Activated CD8-positive, alpha-beta T cell treated with anti-CD3 and anti-CD28 coated beads for 36 hours (primary cell): ENCODE results near the gene WDPCP. TPM values are rescaled to one million over a fixed set of nuclear protein-coding genes. Genes with fewer than 3 reads are reported as not detected.
A peak's percentile ranks its signal among the peaks of the same experiment; 100 is the strongest.

Experiments used
- ATAC-seq: fragments of 200-7000 bp; cut with Tn5 transposase; one replicate; pipeline ENCODE4 v1.10.0; 2021; ENCODE audit warnings: mild to moderate bottlenecking, moderate library complexity
- CTCF ChIA-PET: fragments of 350-600 bp; sonication (Branson Sonifier 250); formaldehyde crosslinking; loops from one replicate; lab custom pipeline; 2021; ENCODE audit warnings: antibody characterized with exemption; lab: Charles Lee
- POLR2A ChIA-PET: fragments of 350-600 bp; sonication (Branson Sonifier 250); formaldehyde crosslinking; loops from one replicate; lab custom pipeline; 2021; ENCODE audit warnings: antibody characterized with exemption; lab: Charles Lee
- DNase-seq: peaks from one replicate; pipeline ENCODE4 v3.0.0-alpha.2; 2020
- H3K27ac Mint-ChIP-seq: one replicate; pipeline ENCODE4 v1.8.0; 2021; ENCODE audit warnings: mild to moderate bottlenecking, mixed read lengths
- H3K27me3 Mint-ChIP-seq: one replicate; pipeline ENCODE4 v1.8.0; 2021; ENCODE audit warnings: mixed read lengths
- H3K36me3 Mint-ChIP-seq: one replicate; pipeline ENCODE4 v1.8.0; 2021; ENCODE audit warnings: low read depth, mixed read lengths
- H3K4me1 Mint-ChIP-seq: one replicate; pipeline ENCODE4 v1.8.0; 2021; ENCODE audit warnings: low read depth, mixed read lengths
- H3K4me3 Mint-ChIP-seq: one replicate; pipeline ENCODE4 v1.8.0; 2021; ENCODE audit warnings: mild to moderate bottlenecking, moderate library complexity, mixed read lengths
- H3K9me3 Mint-ChIP-seq: one replicate; pipeline ENCODE4 v1.8.0; 2021; ENCODE audit warnings: mixed read lengths
- CTCF ChIP-seq: fragments of 200-600 bp; IDR thresholded peaks from one replicate; pipeline ENCODE4 v1.8.0; 2022; ENCODE audit warnings: antibody characterized with exemption, mild to moderate bottlenecking
- intact Hi-C: fragments of 100-400 bp; cut with micrococcal nuclease; formaldehyde crosslinking; loops from one replicate; pipeline ENCODE4 v1.10.0; 2022
- total RNA-seq, 2 experiments: library from RNA; stranded (reverse); gene quantifications; one replicate each; pipeline ENCODE4 v1.2.3, GENCODE V29; 2021

The WDPCP gene
- total RNA-seq, 2 experiments from 2014 or later: 5.0 to 5.8 TPM

- DNase-seq (no peak), ATAC-seq (no peak)
- no peak overlapping the region for H3K27ac Mint-ChIP-seq
- no peak overlapping the region for H3K4me3 Mint-ChIP-seq
- peaks cover 3% of the 10 kb centered on the region for H3K36me3 Mint-ChIP-seq
- H3K9me3 Mint-ChIP-seq: no peaks in the 10 kb centered on the region
- no peaks in the 10 kb centered on the region for H3K27me3 Mint-ChIP-seq
- intact Hi-C loops: no loop called here
- ChIA-PET CTCF (interaction anchor here (1.0 kb wide), 1 partner anchor 10 kb away, joined by 3 read pairs; no protein-coding TSS in a partner anchor), POLR2A (no interaction called here)
- TF ChIP-seq CTCF: no peak
- H3K4me1 Mint-ChIP-seq: peaks cover 4% of the 10 kb centered on the region
These were observed 90.7 kb downstream of the WDPCP start for GRCh38 chr2:63497576-63497975.

- DNase-seq (no peak), ATAC-seq (no peak)
- Mint-ChIP-seq H3K9me3 (no peaks in the 10 kb centered on the region), H3K27me3 (no peaks in the 10 kb centered on the region), H3K4me3 (no peak overlapping the region), H3K36me3 (peaks cover 3% of the 10 kb centered on the region), H3K27ac (no peak overlapping the region), H3K4me1 (peaks cover 4% of the 10 kb centered on the region)
- intact Hi-C loops: no loop called here
- CTCF ChIA-PET: no interaction called here
- TF ChIP-seq CTCF: no peak
- POLR2A ChIA-PET: interaction anchor here (0.5 to 0.7 kb wide), 2 partner anchors 365 to 452 kb away, joined by 3 read pairs; no protein-coding TSS in a partner anchor
These were observed 93.3 kb downstream of the WDPCP start for GRCh38 chr2:63494968-63495367.

- CTCF ChIA-PET: interaction anchor here (1.0 kb wide), 1 partner anchor 20 kb away, joined by 4 read pairs; no protein-coding TSS in a partner anchor
- no peak for ATAC-seq
These were observed 94.2 kb downstream of the WDPCP start for GRCh38 chr2:63494100-63494499.

GRCh38 chr2:63488118-63488713 is 100.1 kb downstream of the WDPCP start:
- H3K9me3 Mint-ChIP-seq: no peaks in the 10 kb centered on the region
- peaks cover 3% of the 10 kb centered on the region for H3K4me1 Mint-ChIP-seq
- H3K4me3 Mint-ChIP-seq: no peak overlapping the region
- H3K36me3 Mint-ChIP-seq: no peaks in the 10 kb centered on the region
- ATAC-seq: no peak
- ChIA-PET POLR2A (no interaction called here), CTCF (interaction anchor here (0.7 to 2.4 kb wide), 8 partner anchors 8 to 1031 kb away, joined by 3 to 9 read pairs (median 4); no protein-coding TSS in a partner anchor)
- intact Hi-C loops: no loop called here
- no peak overlapping the region for H3K27ac Mint-ChIP-seq
- no peaks in the 10 kb centered on the region for H3K27me3 Mint-ChIP-seq
- peak; percentile 47 for DNase-seq
- peak; percentile 51 for TF ChIP-seq CTCF

More at GRCh38 chr2:63494100-63494499, 94.2 kb downstream of the WDPCP start:
- Mint-ChIP-seq H3K9me3 (no peaks in the 10 kb centered on the region), H3K4me3 (no peak overlapping the region), H3K4me1 (peaks cover 3% of the 10 kb centered on the region), H3K36me3 (peaks cover 3% of the 10 kb centered on the region), H3K27ac (no peak overlapping the region), H3K27me3 (no peaks in the 10 kb centered on the region)
- POLR2A ChIA-PET: no interaction called here
- no peak for TF ChIP-seq CTCF
- DNase-seq: no peak
- intact Hi-C loops: no loop called here

- Mint-ChIP-seq H3K4me3 (no peak overlapping the region), H3K4me1 (peaks cover 3% of the 10 kb centered on the region), H3K27me3 (no peaks in the 10 kb centered on the region), H3K27ac (no peak overlapping the region), H3K9me3 (no peaks in the 10 kb centered on the region), H3K36me3 (no peaks in the 10 kb centered on the region)
- no peak for DNase-seq
- ATAC-seq: no peak
- ChIA-PET CTCF (interaction anchor here (1.0 to 2.4 kb wide), 4 partner anchors 185 to 1027 kb away, joined by 3 to 9 read pairs (median 4); no protein-coding TSS in a partner anchor), POLR2A (no interaction called here)
- intact Hi-C loops: no loop called here
- no peak for TF ChIP-seq CTCF
These were observed 101.4 kb downstream of the WDPCP start for GRCh38 chr2:63486861-63487290.
